ENCODE measurements around the gene GIMAP4.

Gene GIMAP4

DNA sequence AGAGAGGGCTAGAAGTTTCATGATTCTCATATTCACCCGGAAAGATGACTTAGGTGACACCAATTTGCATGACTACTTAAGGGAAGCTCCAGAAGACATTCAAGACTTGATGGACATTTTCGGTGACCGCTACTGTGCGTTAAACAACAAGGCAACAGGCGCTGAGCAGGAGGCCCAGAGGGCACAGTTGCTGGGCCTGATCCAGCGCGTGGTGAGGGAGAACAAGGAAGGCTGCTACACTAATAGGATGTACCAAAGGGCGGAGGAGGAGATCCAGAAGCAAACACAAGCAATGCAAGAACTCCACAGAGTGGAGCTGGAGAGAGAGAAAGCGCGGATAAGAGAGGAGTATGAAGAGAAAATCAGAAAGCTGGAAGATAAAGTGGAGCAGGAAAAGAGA lies 5.3 kb downstream of the GIMAP4 start:
- TF ChIP-seq POLR2AphosphoS5 (IDR thresholded peaks at IDR 0.05; ENCODE audit: low read depth, low read length) (no peak), TAF1 (IDR thresholded peaks at IDR 0.05; ENCODE audit: borderline replicate concordance, insufficient read depth, low read length) (no peak), FOXP2 (optimal IDR thresholded peaks at IDR 0.05; ENCODE audit: borderline replicate concordance, extremely low read depth, extremely low read length, insufficient read depth) (no peak), SIN3A (IDR thresholded peaks at IDR 0.05; ENCODE audit: borderline replicate concordance, insufficient read depth, low read length) (no peak)
- TF ChIP-seq, protein P1, sequence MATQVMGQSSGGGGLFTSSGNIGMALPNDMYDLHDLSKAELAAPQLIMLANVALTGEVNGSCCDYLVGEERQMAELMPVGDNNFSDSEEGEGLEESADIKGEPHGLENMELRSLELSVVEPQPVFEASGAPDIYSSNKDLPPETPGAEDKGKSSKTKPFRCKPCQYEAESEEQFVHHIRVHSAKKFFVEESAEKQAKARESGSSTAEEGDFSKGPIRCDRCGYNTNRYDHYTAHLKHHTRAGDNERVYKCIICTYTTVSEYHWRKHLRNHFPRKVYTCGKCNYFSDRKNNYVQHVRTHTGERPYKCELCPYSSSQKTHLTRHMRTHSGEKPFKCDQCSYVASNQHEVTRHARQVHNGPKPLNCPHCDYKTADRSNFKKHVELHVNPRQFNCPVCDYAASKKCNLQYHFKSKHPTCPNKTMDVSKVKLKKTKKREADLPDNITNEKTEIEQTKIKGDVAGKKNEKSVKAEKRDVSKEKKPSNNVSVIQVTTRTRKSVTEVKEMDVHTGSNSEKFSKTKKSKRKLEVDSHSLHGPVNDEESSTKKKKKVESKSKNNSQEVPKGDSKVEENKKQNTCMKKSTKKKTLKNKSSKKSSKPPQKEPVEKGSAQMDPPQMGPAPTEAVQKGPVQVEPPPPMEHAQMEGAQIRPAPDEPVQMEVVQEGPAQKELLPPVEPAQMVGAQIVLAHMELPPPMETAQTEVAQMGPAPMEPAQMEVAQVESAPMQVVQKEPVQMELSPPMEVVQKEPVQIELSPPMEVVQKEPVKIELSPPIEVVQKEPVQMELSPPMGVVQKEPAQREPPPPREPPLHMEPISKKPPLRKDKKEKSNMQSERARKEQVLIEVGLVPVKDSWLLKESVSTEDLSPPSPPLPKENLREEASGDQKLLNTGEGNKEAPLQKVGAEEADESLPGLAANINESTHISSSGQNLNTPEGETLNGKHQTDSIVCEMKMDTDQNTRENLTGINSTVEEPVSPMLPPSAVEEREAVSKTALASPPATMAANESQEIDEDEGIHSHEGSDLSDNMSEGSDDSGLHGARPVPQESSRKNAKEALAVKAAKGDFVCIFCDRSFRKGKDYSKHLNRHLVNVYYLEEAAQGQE (IDR thresholded peaks at IDR 0.05; ENCODE audit: insufficient read depth in 1 of 2, low read depth in 2 of 2, low read length in 2 of 2), result no peak

DNA sequence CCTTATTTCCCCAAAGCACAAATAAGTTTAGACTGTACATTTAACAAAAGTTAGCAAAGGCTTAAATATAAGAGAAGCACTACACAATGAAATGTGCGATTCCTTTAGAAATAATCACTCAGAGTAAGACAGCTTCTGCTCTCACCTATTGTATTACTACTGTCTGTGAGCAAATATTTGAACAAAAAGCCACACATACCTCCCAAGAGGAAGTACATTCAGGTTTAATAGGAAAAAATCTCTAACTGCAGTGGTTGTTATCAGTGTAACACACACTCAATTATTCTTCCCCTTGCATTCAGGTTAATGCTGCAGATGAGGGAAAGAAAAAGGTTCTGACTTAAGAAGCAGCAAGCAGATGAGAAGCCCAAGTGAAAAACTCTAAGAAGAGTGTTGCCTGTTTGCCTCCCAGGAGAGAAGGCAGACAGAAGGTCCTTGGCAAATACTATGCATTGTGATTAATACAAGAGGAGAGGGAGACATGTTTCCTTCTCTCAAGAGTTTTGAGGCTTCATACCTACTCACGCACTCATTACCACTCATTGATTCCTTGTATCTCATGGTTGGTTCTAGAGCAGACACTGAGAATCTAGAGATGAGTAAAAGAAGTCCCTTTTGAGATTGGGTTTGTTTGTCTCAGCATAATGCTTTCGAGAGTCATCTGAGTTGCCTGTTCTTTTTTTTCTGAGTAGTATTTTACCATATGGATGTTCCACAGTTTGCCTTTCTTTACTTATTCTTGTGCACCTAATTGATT lies 13.6 kb downstream of the GIMAP4 start:
- TF ChIP-seq, protein P1 (IDR thresholded peaks at IDR 0.05; ENCODE audit: insufficient read depth in 1 of 2, low read depth in 2 of 2, low read length in 2 of 2), result no peak
- TF ChIP-seq FOXP2 (optimal IDR thresholded peaks at IDR 0.05; ENCODE audit: borderline replicate concordance, extremely low read depth, extremely low read length, insufficient read depth) (no peak), POLR2AphosphoS5 (IDR thresholded peaks at IDR 0.05; ENCODE audit: low read depth, low read length) (no peak), SIN3A (IDR thresholded peaks at IDR 0.05; ENCODE audit: borderline replicate concordance, insufficient read depth, low read length) (no peak), TAF1 (IDR thresholded peaks at IDR 0.05; ENCODE audit: borderline replicate concordance, insufficient read depth, low read length) (no peak)

DNA sequence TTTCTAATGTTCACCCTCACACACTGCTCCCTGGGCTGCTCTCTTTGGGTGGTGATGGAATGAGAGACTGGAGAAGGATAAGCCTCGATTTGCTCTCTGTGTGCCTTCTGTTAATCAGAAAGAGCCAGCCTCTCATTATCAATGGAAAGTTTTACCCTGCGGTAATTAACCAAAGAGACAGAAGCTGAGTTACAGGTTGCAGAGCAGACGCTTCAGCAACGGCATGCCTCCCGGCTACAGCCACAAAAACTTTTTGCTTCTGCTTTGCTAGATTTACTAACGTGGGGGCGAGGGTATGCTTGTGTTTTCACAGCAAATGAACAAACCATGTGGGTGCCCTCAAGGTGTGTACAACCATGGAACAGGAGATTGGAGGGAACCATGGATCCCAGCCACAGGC lies 18.0 kb downstream of the GIMAP4 start:
- TF ChIP-seq, protein P1 (IDR thresholded peaks at IDR 0.05; ENCODE audit: insufficient read depth in 1 of 2, low read depth in 2 of 2, low read length in 2 of 2), result no peak
- no peak for TF ChIP-seq FOXP2 (optimal IDR thresholded peaks at IDR 0.05; ENCODE audit: borderline replicate concordance, extremely low read depth, extremely low read length, insufficient read depth)
- TF ChIP-seq POLR2AphosphoS5 (IDR thresholded peaks at IDR 0.05; ENCODE audit: low read depth, low read length), result no peak
- no peak for TF ChIP-seq TAF1 (IDR thresholded peaks at IDR 0.05; ENCODE audit: borderline replicate concordance, insufficient read depth, low read length)

DNA sequence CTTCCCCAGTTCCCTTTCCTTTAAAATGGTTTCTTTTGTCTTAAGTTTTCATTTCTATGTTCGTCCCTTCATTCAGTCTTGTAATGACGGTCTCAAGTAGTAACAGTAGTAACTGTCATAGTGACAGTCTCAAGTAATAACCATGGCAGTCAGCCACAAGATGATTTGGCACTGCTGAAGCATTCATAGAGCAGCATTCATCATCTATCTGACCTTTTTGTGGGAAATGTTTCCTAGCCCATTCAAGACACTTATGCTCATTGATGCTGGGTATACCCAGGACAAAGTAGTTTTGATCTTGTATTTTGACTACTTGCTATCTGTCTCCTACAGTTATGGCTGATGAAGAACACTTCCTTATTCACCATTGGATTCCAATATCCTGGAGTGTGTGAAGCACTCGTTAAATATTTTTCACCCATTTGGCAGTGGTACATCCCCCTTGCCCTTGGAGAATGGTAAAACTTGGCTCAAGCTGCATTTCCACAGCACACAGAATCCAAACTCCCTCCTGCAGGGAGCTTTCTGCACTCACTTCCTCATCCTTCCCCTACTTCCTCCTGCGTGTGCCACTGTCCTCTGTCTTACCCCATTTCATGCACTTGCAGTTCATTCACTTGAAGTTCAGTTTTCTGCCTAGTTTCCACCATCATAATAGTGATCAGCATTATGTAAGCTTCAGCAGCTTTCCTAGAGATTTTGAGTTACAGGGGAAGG lies 19.0 kb downstream of the GIMAP4 start:
- TF ChIP-seq SIN3A (IDR thresholded peaks at IDR 0.05; ENCODE audit: borderline replicate concordance, insufficient read depth, low read length) (no peak), FOXP2 (optimal IDR thresholded peaks at IDR 0.05; ENCODE audit: borderline replicate concordance, extremely low read depth, extremely low read length, insufficient read depth) (no peak), TAF1 (IDR thresholded peaks at IDR 0.05; ENCODE audit: borderline replicate concordance, insufficient read depth, low read length) (no peak), POLR2AphosphoS5 (IDR thresholded peaks at IDR 0.05; ENCODE audit: low read depth, low read length) (no peak)
- TF ChIP-seq, protein P1 (IDR thresholded peaks at IDR 0.05; ENCODE audit: insufficient read depth in 1 of 2, low read depth in 2 of 2, low read length in 2 of 2), result no peak
